ENCODE results near the gene C17orf100. TPM values are rescaled to one million over a fixed set of nuclear protein-coding genes. Genes with fewer than 3 reads are reported as not detected.

Gene C17orf100
- total and polyA plus RNA-seq, 2 of the 13 experiments (the other 11 are each of a cell fraction or from before 2014, with no cell fraction given) = 3.6 to 8.7 TPM

DNA sequence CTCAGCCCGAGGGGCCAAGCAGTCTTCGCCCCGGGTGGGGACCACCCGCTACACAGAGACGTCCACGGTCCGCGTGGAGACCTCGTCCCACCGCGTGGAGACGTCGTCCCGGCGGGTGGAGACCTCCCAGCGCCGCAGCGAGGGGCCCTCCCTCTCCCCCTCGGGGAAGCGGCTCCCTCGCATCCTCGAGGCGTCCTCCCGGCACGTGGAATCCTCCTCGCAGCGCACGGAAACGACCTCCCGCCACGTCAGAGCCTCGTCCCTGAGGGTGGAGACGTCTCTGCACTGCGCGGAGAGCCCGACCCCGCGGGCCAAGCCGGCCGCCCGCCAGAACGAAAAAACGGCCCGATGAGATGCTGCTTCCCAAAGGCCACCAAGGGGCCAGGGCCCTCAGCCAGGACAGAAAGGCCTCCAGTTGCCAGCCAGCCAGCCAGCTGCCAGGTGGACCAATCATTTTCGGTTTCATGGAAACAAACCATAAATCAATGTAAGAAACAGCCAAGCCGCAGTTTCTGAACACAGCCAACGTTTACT, 424 bp downstream of the C17orf100 start (continued):
- TF ChIP-seq ZNF577 (CRISPR knock-in tag; IDR thresholded peaks at IDR 0.05; ENCODE audit: borderline replicate concordance, low read depth) (peak; percentile 85; the same call in 1 of the 2 replicates), ZNF367 (CRISPR knock-in tag; IDR thresholded peaks at IDR 0.05; ENCODE audit: borderline replicate concordance) (0 out of 2 replicates have a peak, but pooled peaks have one; percentile 79), ZSCAN12 (CRISPR knock-in tag; IDR thresholded peaks at IDR 0.05) (peak; percentile 92), GTF2F1 (IDR thresholded peaks at IDR 0.05; ENCODE audit: low read length) (no peak), ZFY (CRISPR knock-in tag; IDR thresholded peaks at IDR 0.05) (peak; percentile 91), PAX8 (CRISPR knock-in tag; IDR thresholded peaks at IDR 0.05; ENCODE audit: borderline replicate concordance) (no peak), ZNF3 (CRISPR knock-in tag; IDR thresholded peaks at IDR 0.05) (no peak), ZBTB8A (CRISPR knock-in tag; IDR thresholded peaks at IDR 0.05; ENCODE audit: borderline replicate concordance, low read depth) (peak; percentile 90; the same call in 1 of the 2 replicates), ZNF557 (CRISPR knock-in tag; IDR thresholded peaks at IDR 0.05) (peak; percentile 91), ZNF350 (CRISPR knock-in tag; IDR thresholded peaks at IDR 0.05; ENCODE audit: borderline replicate concordance, low read depth) (no peak; the same call in 1 of the 2 replicates), MED13 (CRISPR knock-in tag; IDR thresholded peaks at IDR 0.05) (peak; percentile 81), ZNF253 (CRISPR knock-in tag; IDR thresholded peaks at IDR 0.05; ENCODE audit: borderline replicate concordance) (peak; percentile 99), ZNF136 (CRISPR knock-in tag; IDR thresholded peaks at IDR 0.05; ENCODE audit: low read depth) (peak; percentile 61), GABPA (IDR thresholded peaks at IDR 0.05; ENCODE audit: low read depth, low read length) (no peak), GABPA (CRISPR knock-in tag; IDR thresholded peaks at IDR 0.05; ENCODE audit: low read depth) (no peak), ZNF619 (CRISPR knock-in tag; IDR thresholded peaks at IDR 0.05) (peak; percentile 96), KLF16 (CRISPR knock-in tag; IDR thresholded peaks at IDR 0.05) (peak; percentile 82 to 96; a peak in 3 of 4 replicates), SNAPC2 (CRISPR knock-in tag; IDR thresholded peaks at IDR 0.05) (peak; percentile 48; the same call in 1 of the 2 replicates)
- TF ChIP-seq, protein P1, sequence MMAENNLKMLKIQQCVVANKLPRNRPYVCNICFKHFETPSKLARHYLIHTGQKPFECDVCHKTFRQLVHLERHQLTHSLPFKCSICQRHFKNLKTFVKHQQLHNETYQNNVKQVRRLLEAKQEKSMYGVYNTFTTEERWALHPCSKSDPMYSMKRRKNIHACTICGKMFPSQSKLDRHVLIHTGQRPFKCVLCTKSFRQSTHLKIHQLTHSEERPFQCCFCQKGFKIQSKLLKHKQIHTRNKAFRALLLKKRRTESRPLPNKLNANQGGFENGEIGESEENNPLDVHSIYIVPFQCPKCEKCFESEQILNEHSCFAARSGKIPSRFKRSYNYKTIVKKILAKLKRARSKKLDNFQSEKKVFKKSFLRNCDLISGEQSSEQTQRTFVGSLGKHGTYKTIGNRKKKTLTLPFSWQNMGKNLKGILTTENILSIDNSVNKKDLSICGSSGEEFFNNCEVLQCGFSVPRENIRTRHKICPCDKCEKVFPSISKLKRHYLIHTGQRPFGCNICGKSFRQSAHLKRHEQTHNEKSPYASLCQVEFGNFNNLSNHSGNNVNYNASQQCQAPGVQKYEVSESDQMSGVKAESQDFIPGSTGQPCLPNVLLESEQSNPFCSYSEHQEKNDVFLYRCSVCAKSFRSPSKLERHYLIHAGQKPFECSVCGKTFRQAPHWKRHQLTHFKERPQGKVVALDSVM (CRISPR knock-in tag; IDR thresholded peaks at IDR 0.05) = peak; percentile 74
- TF ChIP-seq, protein P2, sequence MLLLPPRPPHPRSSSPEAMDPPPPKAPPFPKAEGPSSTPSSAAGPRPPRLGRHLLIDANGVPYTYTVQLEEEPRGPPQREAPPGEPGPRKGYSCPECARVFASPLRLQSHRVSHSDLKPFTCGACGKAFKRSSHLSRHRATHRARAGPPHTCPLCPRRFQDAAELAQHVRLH (CRISPR knock-in tag; IDR thresholded peaks at IDR 0.05; ENCODE audit: borderline replicate concordance, low read depth) = 0 out of 2 replicates have a peak, but pooled peaks have one; percentile 72
- TF ChIP-seq, protein P3, sequence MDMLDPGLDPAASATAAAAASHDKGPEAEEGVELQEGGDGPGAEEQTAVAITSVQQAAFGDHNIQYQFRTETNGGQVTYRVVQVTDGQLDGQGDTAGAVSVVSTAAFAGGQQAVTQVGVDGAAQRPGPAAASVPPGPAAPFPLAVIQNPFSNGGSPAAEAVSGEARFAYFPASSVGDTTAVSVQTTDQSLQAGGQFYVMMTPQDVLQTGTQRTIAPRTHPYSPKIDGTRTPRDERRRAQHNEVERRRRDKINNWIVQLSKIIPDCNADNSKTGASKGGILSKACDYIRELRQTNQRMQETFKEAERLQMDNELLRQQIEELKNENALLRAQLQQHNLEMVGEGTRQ (IDR thresholded peaks at IDR 0.05; ENCODE audit: low read depth, low read length) = no peak
- TF ChIP-seq, protein P3 (CRISPR knock-in tag; IDR thresholded peaks at IDR 0.05; ENCODE audit: borderline replicate concordance) = peak; percentile 43; the same call in 1 of the 2 replicates
- TF ChIP-seq, protein P4, sequence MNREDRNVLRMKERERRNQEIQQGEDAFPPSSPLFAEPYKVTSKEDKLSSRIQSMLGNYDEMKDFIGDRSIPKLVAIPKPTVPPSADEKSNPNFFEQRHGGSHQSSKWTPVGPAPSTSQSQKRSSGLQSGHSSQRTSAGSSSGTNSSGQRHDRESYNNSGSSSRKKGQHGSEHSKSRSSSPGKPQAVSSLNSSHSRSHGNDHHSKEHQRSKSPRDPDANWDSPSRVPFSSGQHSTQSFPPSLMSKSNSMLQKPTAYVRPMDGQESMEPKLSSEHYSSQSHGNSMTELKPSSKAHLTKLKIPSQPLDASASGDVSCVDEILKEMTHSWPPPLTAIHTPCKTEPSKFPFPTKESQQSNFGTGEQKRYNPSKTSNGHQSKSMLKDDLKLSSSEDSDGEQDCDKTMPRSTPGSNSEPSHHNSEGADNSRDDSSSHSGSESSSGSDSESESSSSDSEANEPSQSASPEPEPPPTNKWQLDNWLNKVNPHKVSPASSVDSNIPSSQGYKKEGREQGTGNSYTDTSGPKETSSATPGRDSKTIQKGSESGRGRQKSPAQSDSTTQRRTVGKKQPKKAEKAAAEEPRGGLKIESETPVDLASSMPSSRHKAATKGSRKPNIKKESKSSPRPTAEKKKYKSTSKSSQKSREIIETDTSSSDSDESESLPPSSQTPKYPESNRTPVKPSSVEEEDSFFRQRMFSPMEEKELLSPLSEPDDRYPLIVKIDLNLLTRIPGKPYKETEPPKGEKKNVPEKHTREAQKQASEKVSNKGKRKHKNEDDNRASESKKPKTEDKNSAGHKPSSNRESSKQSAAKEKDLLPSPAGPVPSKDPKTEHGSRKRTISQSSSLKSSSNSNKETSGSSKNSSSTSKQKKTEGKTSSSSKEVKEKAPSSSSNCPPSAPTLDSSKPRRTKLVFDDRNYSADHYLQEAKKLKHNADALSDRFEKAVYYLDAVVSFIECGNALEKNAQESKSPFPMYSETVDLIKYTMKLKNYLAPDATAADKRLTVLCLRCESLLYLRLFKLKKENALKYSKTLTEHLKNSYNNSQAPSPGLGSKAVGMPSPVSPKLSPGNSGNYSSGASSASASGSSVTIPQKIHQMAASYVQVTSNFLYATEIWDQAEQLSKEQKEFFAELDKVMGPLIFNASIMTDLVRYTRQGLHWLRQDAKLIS (CRISPR knock-in tag; IDR thresholded peaks at IDR 0.05) = 0 out of 2 replicates have a peak, but pooled peaks have one; percentile 71
